K562 (cell line): ENCODE data around the gene DEDD2. TPM values are rescaled to one million over a fixed set of nuclear protein-coding genes. Genes with fewer than 3 reads are reported as not detected.

Experiments used
- CC2D1A ChIP-seq: fragments of 450-650 bp; IDR thresholded peaks from 2 replicates; pipeline ENCODE4 v1.6.1; 2017; ENCODE audit warnings: mild to moderate bottlenecking
- FOXJ2 ChIP-seq: fragments of 200-800 bp; sonication (Bioruptor generic); IDR thresholded peaks from 2 replicates; pipeline ENCODE4 v1.6.1; 2016; ENCODE audit warnings: missing genetic modification characterization, missing compliant biosample characterization
- HMG20B ChIP-seq: fragments of 250-450 bp; sonication (Bioruptor Pico); IDR thresholded peaks from 2 replicates; pipeline ENCODE4 v1.5.0; 2021; ENCODE audit warnings: mild to moderate bottlenecking
- ILK ChIP-seq: fragments of 450-650 bp; IDR thresholded peaks from 2 replicates; pipeline ENCODE4 v1.6.1; 2016; ENCODE audit warnings: missing genetic modification characterization, low read depth, mild to moderate bottlenecking, missing compliant biosample characterization, moderate library complexity, borderline replicate concordance
- MEF2D ChIP-seq: conservative IDR thresholded peaks from 2 replicates; pipeline ENCODE4 v1.6.1; 2016; ENCODE audit warnings: low read depth, missing genetic modification characterization, missing compliant biosample characterization
- MYC ChIP-seq, 2 experiments: fragments of 250-450 bp in 1 of 2; sonication (Bioruptor Pico) in 1 of 2; IDR thresholded peaks; 2 replicates each; pipeline versions ENCODE4 v1.5.1 to v1.6.1; 2012 to 2021; ENCODE audit warnings: low read depth in 2 of 2, borderline replicate concordance in 1 of 2, improper control_type of control experiment in 1 of 2, low read length in 1 of 2, mild to moderate bottlenecking in 1 of 2, moderate library complexity in 1 of 2
- NR2C2 ChIP-seq, 2 experiments: fragments of 200-800 bp in 1 of 2; sonication (Bioruptor generic) in 1 of 2; sonication (generic) in 1 of 2; formaldehyde crosslinking in 1 of 2; IDR thresholded peaks; 2 replicates each; pipeline versions ENCODE4 v1.6.1 to v1.8.0; 2016 to 2022; ENCODE audit warnings: mild to moderate bottlenecking in 1 of 2, missing compliant biosample characterization in 1 of 2, missing genetic modification characterization in 1 of 2, missing genetic modification reagents in 1 of 2
- NR2F6 ChIP-seq: fragments of 450-650 bp; formaldehyde crosslinking; IDR thresholded peaks from 2 replicates; pipeline ENCODE4 v1.4.0; 2020; ENCODE audit warnings: mild to moderate bottlenecking
- POLR2AphosphoS2 ChIP-seq: IDR thresholded peaks from 2 replicates; pipeline ENCODE4 v1.6.1; 2012; ENCODE audit warnings: low read length, improper control_type of control experiment
- ZNF324 ChIP-seq: fragments of 250-450 bp; sonication (Bioruptor Pico); IDR thresholded peaks from 2 replicates; pipeline ENCODE4 v1.4.0; 2020; ENCODE audit warnings: mild to moderate bottlenecking
- ZNF507 ChIP-seq: conservative IDR thresholded peaks from 2 replicates; pipeline ENCODE4 v1.6.1; 2017; ENCODE audit warnings: missing genetic modification characterization, missing compliant biosample characterization
- ZNF644 ChIP-seq: fragments of 200-800 bp; sonication (Bioruptor generic); IDR thresholded peaks from 2 replicates; pipeline ENCODE4 v1.6.1; 2016; ENCODE audit warnings: low read depth, missing genetic modification characterization, missing compliant biosample characterization
- polyA plus RNA-seq, 8 experiments: library from polyadenylated mRNA; depleted of rRNA in 4 of 8; stranded (reverse) in 5 of 8; unstranded in 3 of 8; fragments of >200 nt; fragmentation: Nextera tagmentation in 2 of 8; fragmentation: Illumina TruSeq in 1 of 8; extraction: Ambion mirVana in 2 of 8; extraction: Trizol in 1 of 8; gene quantifications; 2 replicates each; pipeline versions ENCODE4 v1.2.1 to v1.2.3, GENCODE V29; 2011 to 2014; ENCODE audit warnings: inconsistent platforms in 1 of 8, missing spikeins in 1 of 8
- total RNA-seq, 7 experiments: library from RNA; depleted of rRNA in 6 of 7; stranded (reverse); fragments of >200 nt in 6 of 7; fragmentation: Illumina TruSeq in 2 of 7; extraction: Trizol in 2 of 7; gene quantifications; 2 replicates each; pipeline versions ENCODE4 v1.2.1 to v1.2.3, GENCODE V29; 2011 to 2021; ENCODE audit warnings: low replicate concordance in 1 of 7
- TF ChIP-seq, protein P1 (sequence below): fragments of 450-650 bp; IDR thresholded peaks from 2 replicates; pipeline ENCODE4 v1.6.1; 2014; ENCODE audit warnings: low read depth, mild to moderate bottlenecking, moderate library complexity, borderline replicate concordance
- TF ChIP-seq, protein P2 (sequence below): sonication (generic); formaldehyde crosslinking; IDR thresholded peaks from 2 replicates; pipeline ENCODE4 v1.9.0; 2022; ENCODE audit warnings: mild to moderate bottlenecking, missing genetic modification reagents
- TF ChIP-seq, protein P3 (sequence below): fragments of 250-450 bp; sonication (Bioruptor Pico); IDR thresholded peaks from 2 replicates; pipeline ENCODE4 v1.9.0; 2021; ENCODE audit warnings: mild to moderate bottlenecking, inconsistent platforms
- TF ChIP-seq, protein P4 (sequence below): sonication (generic); formaldehyde crosslinking; IDR thresholded peaks from 2 replicates; pipeline ENCODE4 v1.9.0; 2022; ENCODE audit warnings: mild to moderate bottlenecking, missing genetic modification reagents
- TF ChIP-seq, protein P5 (sequence below), 2 experiments: fragments of 250-450 bp in 1 of 2; fragments of 450-650 bp in 1 of 2; sonication (Bioruptor Pico) in 1 of 2; IDR thresholded peaks; 2 replicates each; pipeline versions ENCODE4 v1.6.1 to v1.8.0; 2016 to 2021; ENCODE audit warnings: mild to moderate bottlenecking in 2 of 2, moderate library complexity in 2 of 2, missing compliant biosample characterization in 1 of 2, missing genetic modification characterization in 1 of 2
- TF ChIP-seq, protein P6 (sequence below): fragments of 450-650 bp; formaldehyde crosslinking; IDR thresholded peaks from 2 replicates; pipeline ENCODE4 v1.4.0; 2020; ENCODE audit warnings: mild to moderate bottlenecking, mixed read lengths

DEDD2 gene
- total and polyA plus RNA-seq, 9 of the 15 experiments (the other 6 are each of a cell fraction or from before 2014, with no cell fraction given) = 4.3 to 43.0 (median 29.2) TPM

DNA sequence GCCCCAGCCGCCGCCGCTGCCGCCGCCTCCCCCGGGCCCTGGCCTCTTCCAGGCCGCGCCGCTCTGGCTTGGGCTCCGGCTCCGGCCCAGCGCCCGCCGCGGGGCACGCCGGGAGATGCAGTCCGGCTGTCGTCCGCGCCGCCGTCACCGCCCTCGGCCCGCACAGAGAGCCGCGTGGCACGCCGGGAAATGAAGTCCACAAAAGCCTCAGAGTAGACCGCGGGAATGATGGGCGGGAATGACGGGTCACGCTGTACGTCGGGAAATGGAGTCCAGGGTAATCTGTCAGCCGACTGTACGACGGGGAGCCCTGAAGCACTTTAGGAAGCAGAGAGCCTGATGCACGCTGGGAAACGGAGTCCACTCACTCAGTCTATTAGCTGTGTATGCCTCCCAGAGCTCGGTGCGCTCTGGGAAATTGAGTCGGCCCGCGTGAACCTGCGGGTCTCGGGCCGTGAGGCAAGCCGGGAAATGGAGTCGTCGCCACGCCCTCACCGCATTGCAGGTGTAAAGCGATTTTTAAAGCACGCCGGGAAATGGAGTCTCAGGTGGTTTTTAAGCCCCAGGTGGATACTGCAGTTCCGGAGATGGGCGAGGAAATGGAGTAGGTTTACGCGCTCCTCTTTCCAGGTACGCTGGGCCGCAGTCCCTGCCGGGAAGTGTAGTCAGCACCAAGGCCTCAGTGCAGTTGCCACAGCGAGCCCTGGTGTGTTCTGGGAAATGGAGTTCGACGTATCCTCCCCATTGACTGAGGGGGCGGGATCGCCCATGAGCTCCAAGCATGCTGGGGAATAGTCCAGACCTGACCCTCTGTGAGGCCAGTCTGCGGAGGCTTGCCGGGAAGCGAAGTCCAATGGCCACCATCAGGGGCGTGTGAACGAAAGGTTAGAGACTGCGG lies 25.3 kb upstream of the DEDD2 start, which contains the start of gene GSK3A (continued):
- TF ChIP-seq, protein P1, sequence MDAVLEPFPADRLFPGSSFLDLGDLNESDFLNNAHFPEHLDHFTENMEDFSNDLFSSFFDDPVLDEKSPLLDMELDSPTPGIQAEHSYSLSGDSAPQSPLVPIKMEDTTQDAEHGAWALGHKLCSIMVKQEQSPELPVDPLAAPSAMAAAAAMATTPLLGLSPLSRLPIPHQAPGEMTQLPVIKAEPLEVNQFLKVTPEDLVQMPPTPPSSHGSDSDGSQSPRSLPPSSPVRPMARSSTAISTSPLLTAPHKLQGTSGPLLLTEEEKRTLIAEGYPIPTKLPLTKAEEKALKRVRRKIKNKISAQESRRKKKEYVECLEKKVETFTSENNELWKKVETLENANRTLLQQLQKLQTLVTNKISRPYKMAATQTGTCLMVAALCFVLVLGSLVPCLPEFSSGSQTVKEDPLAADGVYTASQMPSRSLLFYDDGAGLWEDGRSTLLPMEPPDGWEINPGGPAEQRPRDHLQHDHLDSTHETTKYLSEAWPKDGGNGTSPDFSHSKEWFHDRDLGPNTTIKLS = peak; percentile 97
- TF ChIP-seq ZNF507 (tag) (no peak), MYC (IDR thresholded peaks at IDR 0.05; ENCODE audit: low read depth, low read length) (peak; percentile 75), MYC (CRISPR knock-in tag; IDR thresholded peaks at IDR 0.05; ENCODE audit: borderline replicate concordance, low read depth) (0 out of 2 replicates have a peak, but pooled peaks have one; percentile 66), CC2D1A (no peak), ZNF324 (CRISPR knock-in tag) (0 out of 2 replicates have a peak, but pooled peaks have one; percentile 43), POLR2AphosphoS2 (no peak; the same call in 1 of the 2 replicates), ILK (tag) (no peak), FOXJ2 (tag) (peak; percentile 83; the same call in 1 of the 2 replicates), MEF2D (tag) (peak; percentile 66), HMG20B (no peak), NR2C2 (CRISPR knock-in tag; IDR thresholded peaks at IDR 0.05) (peak; percentile 82), NR2C2 (tag; IDR thresholded peaks at IDR 0.05) (peak; percentile 99), NR2F6 (CRISPR knock-in tag) (no peak), ZNF644 (tag) (peak; percentile 93)
- TF ChIP-seq, protein P2, sequence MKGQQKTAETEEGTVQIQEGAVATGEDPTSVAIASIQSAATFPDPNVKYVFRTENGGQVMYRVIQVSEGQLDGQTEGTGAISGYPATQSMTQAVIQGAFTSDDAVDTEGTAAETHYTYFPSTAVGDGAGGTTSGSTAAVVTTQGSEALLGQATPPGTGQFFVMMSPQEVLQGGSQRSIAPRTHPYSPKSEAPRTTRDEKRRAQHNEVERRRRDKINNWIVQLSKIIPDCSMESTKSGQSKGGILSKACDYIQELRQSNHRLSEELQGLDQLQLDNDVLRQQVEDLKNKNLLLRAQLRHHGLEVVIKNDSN = peak; percentile 63
- TF ChIP-seq, protein P3, sequence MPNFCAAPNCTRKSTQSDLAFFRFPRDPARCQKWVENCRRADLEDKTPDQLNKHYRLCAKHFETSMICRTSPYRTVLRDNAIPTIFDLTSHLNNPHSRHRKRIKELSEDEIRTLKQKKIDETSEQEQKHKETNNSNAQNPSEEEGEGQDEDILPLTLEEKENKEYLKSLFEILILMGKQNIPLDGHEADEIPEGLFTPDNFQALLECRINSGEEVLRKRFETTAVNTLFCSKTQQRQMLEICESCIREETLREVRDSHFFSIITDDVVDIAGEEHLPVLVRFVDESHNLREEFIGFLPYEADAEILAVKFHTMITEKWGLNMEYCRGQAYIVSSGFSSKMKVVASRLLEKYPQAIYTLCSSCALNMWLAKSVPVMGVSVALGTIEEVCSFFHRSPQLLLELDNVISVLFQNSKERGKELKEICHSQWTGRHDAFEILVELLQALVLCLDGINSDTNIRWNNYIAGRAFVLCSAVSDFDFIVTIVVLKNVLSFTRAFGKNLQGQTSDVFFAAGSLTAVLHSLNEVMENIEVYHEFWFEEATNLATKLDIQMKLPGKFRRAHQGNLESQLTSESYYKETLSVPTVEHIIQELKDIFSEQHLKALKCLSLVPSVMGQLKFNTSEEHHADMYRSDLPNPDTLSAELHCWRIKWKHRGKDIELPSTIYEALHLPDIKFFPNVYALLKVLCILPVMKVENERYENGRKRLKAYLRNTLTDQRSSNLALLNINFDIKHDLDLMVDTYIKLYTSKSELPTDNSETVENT (CRISPR knock-in tag) = 0 out of 2 replicates have a peak, but pooled peaks have one; percentile 38
- TF ChIP-seq, protein P4, sequence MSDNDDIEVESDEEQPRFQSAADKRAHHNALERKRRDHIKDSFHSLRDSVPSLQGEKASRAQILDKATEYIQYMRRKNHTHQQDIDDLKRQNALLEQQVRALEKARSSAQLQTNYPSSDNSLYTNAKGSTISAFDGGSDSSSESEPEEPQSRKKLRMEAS (CRISPR knock-in tag) = peak; percentile 60
- TF ChIP-seq, protein P5, sequence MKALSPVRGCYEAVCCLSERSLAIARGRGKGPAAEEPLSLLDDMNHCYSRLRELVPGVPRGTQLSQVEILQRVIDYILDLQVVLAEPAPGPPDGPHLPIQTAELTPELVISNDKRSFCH (CRISPR knock-in tag; IDR thresholded peaks at IDR 0.05) = no peak
- TF ChIP-seq, protein P5 (tag; IDR thresholded peaks at IDR 0.05) = peak; percentile 42; the same call in 1 of the 2 replicates
- TF ChIP-seq, protein P6, sequence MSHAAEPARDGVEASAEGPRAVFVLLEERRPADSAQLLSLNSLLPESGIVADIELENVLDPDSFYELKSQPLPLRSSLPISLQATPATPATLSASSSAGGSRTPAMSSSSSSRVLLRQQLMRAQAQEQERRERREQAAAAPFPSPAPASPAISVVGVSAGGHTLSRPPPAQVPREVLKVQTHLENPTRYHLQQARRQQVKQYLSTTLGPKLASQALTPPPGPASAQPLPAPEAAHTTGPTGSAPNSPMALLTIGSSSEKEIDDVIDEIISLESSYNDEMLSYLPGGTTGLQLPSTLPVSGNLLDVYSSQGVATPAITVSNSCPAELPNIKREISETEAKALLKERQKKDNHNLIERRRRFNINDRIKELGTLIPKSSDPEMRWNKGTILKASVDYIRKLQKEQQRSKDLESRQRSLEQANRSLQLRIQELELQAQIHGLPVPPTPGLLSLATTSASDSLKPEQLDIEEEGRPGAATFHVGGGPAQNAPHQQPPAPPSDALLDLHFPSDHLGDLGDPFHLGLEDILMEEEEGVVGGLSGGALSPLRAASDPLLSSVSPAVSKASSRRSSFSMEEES = no peak
